ENCODE results near the gene LIPK.
"Not testable (repeated sequence)": the region's sequence is repeated elsewhere in the genome, so short reads cannot be mapped to it uniquely, and the experiment has no call there.

The LIPK gene

GRCh38 chr10:88721392-88721791, 15.3 kb downstream of the LIPK start:
- DNase-seq = no peak

- DNase-seq = no peak
Measured at GRCh38 chr10:88725798-88726197, 19.7 kb downstream of the LIPK start.

GRCh38 chr10:88728107-88728763, 22.2 kb downstream of the LIPK start:
- DNase-seq = no peak

GRCh38 chr10:88730864-88731263, 24.8 kb downstream of the LIPK start:
- no peak for DNase-seq

- DNase-seq = no peak
Measured at GRCh38 chr10:88731296-88731695, 25.2 kb downstream of the LIPK start.

GRCh38 chr10:88733215-88733614, 27.2 kb downstream of the LIPK start:
- no peak for DNase-seq

- no peak for DNase-seq
Measured at GRCh38 chr10:88735661-88736060, 29.6 kb downstream of the LIPK start.

- DNase-seq = not testable (repeated sequence)
Measured at GRCh38 chr10:88741921-88742320, 35.9 kb downstream of the LIPK start.

- no peak for DNase-seq
Measured at GRCh38 chr10:88742448-88742847, 36.4 kb downstream of the LIPK start.

- DNase-seq = no peak
Measured at GRCh38 chr10:88744002-88744401, 38.0 kb downstream of the LIPK start.

- DNase-seq = no peak
Measured at GRCh38 chr10:88745633-88746032, 39.6 kb downstream of the LIPK start.

- no peak for DNase-seq
Measured at GRCh38 chr10:88754287-88754686, 48.2 kb downstream of the LIPK start.

GRCh38 chr10:88755753-88756152, 49.7 kb downstream of the LIPK start:
- DNase-seq = no peak

GRCh38 chr10:88756660-88757059, 50.6 kb downstream of the LIPK start:
- no peak for DNase-seq

- DNase-seq = no peak
Measured at GRCh38 chr10:88759366-88760101, 53.5 kb downstream of the LIPK start, which contains the start of gene LIPN. Gene LIPN (plus strand): TSS chr10:88760020. CDS start chr10:88761406, 1,386 bp downstream.

GRCh38 chr10:88762906-88763305, 56.9 kb downstream of the LIPK start:
- DNase-seq = no peak

- no peak for DNase-seq
Measured at GRCh38 chr10:88763441-88763840, 57.4 kb downstream of the LIPK start.

- DNase-seq = no peak
Measured at GRCh38 chr10:88764110-88764509, 58.1 kb downstream of the LIPK start.

GRCh38 chr10:88765816-88766215, 59.8 kb downstream of the LIPK start:
- DNase-seq = no peak

- no peak for DNase-seq
Measured at GRCh38 chr10:88769384-88769783, 63.3 kb downstream of the LIPK start.

- no peak for DNase-seq
Measured at GRCh38 chr10:88781206-88781605, 75.2 kb downstream of the LIPK start.

- no peak for DNase-seq
Measured at GRCh38 chr10:88782222-88782621, 76.2 kb downstream of the LIPK start.

GRCh38 chr10:88783724-88784123, 77.7 kb downstream of the LIPK start:
- no peak for DNase-seq

GRCh38 chr10:88786032-88786770, 80.2 kb downstream of the LIPK start:
- DNase-seq = no peak
